GM12801 (cell line): ENCODE data around the gene PRPF6.

Experiments
- CTCF ChIP-seq: IDR thresholded peaks from one replicate; pipeline ENCODE4 v1.5.1; 2011; ENCODE audit warnings: control low read depth; ENCODE audit not compliant: insufficient read length; ENCODE audit errors: extremely low read depth

The PRPF6 gene

DNA sequence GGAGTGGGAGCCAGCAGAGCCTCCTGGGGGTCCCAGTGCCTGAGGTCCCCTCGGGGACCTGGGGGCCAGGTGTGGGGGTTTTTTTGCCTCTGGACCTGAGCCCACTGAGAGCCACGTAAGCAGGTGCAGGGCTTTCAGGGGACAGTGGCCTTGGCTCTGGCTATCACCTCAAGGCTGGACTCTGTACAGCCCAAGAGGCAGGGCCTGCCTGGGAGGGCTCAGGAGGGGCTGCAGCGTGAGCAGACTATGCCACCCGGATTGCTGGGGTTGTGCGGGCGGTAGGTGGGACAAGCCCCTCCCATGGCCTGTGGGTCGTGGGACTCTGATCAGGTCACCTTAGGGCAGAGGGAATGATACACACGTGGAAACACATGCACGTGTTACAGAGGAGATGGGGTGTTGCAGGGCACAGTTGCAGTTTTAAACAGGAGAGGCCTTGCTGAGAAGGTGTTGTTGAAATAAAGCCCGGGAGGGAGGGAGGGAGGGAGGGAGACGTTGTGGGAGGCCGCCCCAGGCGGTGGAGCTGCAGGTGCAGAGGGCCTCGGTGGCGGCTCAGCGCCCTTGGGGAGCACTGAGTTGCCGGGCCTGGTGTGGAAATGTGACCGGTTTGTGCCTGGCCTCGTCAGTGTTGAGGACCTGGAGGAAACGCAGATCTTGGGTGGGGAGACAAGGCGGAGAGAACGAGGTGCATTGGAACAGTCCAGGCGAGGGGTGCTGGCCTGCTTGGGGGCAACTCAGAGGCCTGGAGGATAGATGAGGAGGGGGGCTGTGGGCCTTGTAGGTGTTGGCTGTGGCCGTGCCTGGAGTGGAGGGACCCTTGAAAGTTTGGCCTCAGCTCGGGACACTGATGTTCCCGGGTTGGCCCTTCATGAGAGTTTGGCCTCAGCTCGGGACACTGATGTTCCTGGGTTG lies 84.4 kb downstream of the PRPF6 start:
- TF ChIP-seq CTCF: no peak

DNA sequence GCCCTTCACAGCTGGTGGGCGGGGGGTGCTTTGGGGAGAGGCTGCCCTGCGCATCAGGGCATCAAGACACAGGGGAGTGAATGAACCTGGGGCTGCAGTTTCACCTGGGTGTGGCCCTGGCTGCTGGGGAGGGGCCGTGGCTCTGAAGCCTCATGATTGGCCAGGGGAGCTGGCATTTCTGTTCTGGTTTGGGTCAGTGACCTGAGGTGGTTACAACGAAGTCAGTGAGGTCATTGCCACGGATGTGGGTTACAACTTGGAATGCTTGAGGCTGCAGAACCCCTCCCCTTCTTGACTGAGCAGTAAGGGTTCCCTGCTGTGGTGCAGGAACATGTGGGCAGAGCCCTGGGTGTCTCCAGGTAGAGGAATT lies 85.0 kb downstream of the PRPF6 start:
- TF ChIP-seq CTCF: no peak

GRCh38 chr20:64067005-64067632 lies 86.2 kb downstream of the PRPF6 start:
- no peak for TF ChIP-seq CTCF

DNA sequence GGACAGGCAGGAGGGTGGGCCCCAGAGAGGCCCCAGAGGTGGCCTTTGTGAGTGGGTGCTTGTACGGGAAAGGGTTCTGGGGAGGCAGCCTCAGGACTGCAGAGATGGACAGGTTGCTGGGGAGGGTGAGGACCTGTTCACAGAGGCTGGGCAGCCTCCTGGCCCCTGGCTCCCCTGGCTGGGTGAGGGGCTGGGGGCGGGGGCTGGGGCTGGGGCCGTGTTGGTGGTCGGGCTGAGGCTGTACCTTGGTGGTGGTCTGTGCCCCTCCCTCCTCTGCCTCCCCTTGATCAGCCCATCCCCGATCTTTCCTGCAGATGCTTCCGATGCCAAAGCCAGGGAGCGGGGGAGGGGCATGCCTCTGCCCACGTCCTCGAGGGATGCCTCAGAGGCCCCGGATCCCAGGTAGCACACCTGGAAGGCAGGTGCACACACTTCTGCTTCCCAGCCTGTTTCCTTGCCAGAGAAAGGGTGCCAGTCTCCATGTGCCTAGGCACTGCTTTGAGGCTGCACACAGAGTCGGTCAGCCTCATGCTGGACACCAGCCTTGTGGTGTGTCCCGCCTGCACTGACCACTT lies 86.9 kb downstream of the PRPF6 start:
- no peak for TF ChIP-seq CTCF

GRCh38 chr20:64068386-64069208 lies 87.7 kb downstream of the PRPF6 start:
- no peak for TF ChIP-seq CTCF

DNA sequence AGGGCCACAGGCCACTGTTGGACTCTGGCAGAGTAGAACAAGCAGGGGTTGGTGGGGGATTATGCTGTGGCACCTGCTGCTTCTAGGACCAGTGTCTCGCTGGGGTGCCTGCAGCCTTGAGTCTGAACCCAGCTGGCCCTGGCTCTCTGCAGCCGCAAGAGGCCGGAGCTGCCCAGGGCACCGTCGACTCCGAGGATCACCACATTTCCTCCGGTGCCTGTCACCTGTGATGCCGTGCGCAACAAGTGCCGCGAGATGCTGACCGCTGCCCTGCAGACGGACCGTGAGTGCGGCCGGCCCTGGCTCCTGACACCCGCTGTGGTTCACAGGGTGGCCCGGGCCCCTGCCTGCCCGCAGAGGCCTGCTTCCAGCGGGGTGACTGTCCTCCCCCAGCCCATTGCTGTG lies 88.3 kb downstream of the PRPF6 start:
- no peak for TF ChIP-seq CTCF
